Psoas muscle (tissue), 8 donors: ENCODE measurements around the gene PTK6. TPM values are rescaled to one million over a fixed set of nuclear protein-coding genes. Genes with fewer than 3 reads are reported as not detected.

Experiments used
- ATAC-seq, 4 donors: fragments of 200-7000 bp; cut with Tn5 transposase; one replicate each; pipeline ENCODE4 v1.9.1; 2020; ENCODE audit warnings: moderate library complexity in 3 of 4, mild to moderate bottlenecking in 2 of 4
- DNase-seq, 2 donors: peaks; one replicate each; pipeline ENCODE4 v3.0.0-alpha.2; 2020
- H3K27ac ChIP-seq: fragments of 200-600 bp; one replicate; pipeline ENCODE4 v1.8.0; 2022
- H3K27me3 ChIP-seq, 3 donors: fragments of 200-600 bp in 1 of 3; one replicate each; pipeline versions ENCODE4 v1.6.1 to v1.8.0; 2013 to 2022; ENCODE audit warnings: low read length in 2 of 3, mild to moderate bottlenecking in 2 of 3, moderate library complexity in 1 of 3; ENCODE audit not compliant: insufficient read depth in 3 of 3
- H3K36me3 ChIP-seq, 2 donors: fragments of 200-600 bp in 1 of 2; one replicate each; pipeline versions ENCODE4 v1.6.1 to v1.8.0; 2013 to 2022; ENCODE audit warnings: low read depth in 1 of 2, mild to moderate bottlenecking in 1 of 2, moderate library complexity in 1 of 2; ENCODE audit not compliant: insufficient read depth in 1 of 2
- H3K4me1 ChIP-seq: fragments of 200-600 bp; one replicate; pipeline ENCODE4 v1.8.0; 2022
- H3K4me3 ChIP-seq: fragments of 200-600 bp; one replicate; pipeline ENCODE4 v1.8.0; 2022; ENCODE audit warnings: mild to moderate bottlenecking
- H3K9me3 ChIP-seq: fragments of 200-600 bp; one replicate; pipeline ENCODE4 v1.8.0; 2022
- WGBS, 3 donors: extraction: QIAGEN DNeasy Blood & Tissue Kit; methylation state at CpG; one replicate each; pipeline versions ENCODE4 v1.1.6 to v1.1.7; 2013; 5-methylcytosine and 5-hydroxymethylcytosine counted together
- intact Hi-C, 2 donors: fragments of 100-400 bp; cut with DNase I; formaldehyde crosslinking; loops; one replicate each; pipeline versions ENCODE4 v1.11.0 to v1.14.2; 2022
- polyA plus RNA-seq, 3 donors: library from polyadenylated mRNA; stranded (reverse); fragments of 200-250 nt; gene quantifications; one replicate each; pipeline ENCODE4 v1.2.3, GENCODE V29; 2013
- total RNA-seq, 4 donors: library from RNA; stranded (reverse); fragmentation: NEBNext Ultra II Directional in 2 of 4; extraction: Animal tissue kit (Norgen Biotek cat#: 25700) in 2 of 4; gene quantifications; one replicate each; pipeline versions ENCODE4 v1.2.1 to v1.2.4, GENCODE V29; 2021 to 2023
- TF ChIP-seq, protein P1 (sequence below): fragments of 200-600 bp; IDR thresholded peaks from one replicate; pipeline ENCODE4 v1.8.0; 2022; ENCODE audit warnings: antibody characterized with exemption
- donor health status: healthy with polysubstance abuse.
- donor health status: DM: no; HTN: no; CAD: no; lungs with moderate emphysema.
- donor health status: Bipolar disorder and iron deficiency.
- donor health status: healthy.
- donor health status: DM: yes; HTN: yes; CAD: no.
- donor health status: DM: no; HTN: no; CAD: no.
- donor health status: DM: no; HTN: no; CAD: no.
- donor health status: DM: yes; HTN: yes; CAD: no.

Gene PTK6
- total and polyA plus RNA-seq, 7 donors = 0.04 to 0.06 (median 0.04) TPM; not detected in 4

DNA sequence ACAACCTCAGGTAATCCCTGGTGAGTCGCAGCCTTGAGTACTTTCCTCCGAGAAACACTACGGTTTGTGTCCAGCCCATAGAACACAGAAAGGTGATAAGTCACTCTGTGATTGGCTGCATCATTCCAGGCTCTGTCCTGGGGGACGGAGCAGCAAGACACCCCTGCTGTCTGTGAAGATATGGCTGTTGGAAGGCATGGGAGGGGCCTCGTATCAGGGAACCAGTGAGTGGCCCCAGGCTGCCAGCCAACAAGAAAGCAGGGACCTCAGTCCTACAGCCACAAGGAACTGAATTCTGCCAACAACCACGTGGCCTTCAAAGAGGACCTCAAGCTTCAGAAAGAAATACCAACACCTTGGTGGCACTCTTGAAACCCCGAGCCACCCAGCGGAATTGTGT, 31.9 kb downstream of the PTK6 start:
- H3K27ac ChIP-seq = no peak overlapping the region
- H3K36me3 ChIP-seq = no peaks in the 10 kb centered on the region
- DNase-seq = peak in 1 of 2 donors; percentile 24
- peaks cover 33% of the 10 kb centered on the region for H3K4me1 ChIP-seq
- TF ChIP-seq, protein P1, sequence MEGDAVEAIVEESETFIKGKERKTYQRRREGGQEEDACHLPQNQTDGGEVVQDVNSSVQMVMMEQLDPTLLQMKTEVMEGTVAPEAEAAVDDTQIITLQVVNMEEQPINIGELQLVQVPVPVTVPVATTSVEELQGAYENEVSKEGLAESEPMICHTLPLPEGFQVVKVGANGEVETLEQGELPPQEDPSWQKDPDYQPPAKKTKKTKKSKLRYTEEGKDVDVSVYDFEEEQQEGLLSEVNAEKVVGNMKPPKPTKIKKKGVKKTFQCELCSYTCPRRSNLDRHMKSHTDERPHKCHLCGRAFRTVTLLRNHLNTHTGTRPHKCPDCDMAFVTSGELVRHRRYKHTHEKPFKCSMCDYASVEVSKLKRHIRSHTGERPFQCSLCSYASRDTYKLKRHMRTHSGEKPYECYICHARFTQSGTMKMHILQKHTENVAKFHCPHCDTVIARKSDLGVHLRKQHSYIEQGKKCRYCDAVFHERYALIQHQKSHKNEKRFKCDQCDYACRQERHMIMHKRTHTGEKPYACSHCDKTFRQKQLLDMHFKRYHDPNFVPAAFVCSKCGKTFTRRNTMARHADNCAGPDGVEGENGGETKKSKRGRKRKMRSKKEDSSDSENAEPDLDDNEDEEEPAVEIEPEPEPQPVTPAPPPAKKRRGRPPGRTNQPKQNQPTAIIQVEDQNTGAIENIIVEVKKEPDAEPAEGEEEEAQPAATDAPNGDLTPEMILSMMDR = no peak
- WGBS, 3 donors = 85 to 87% (median 86%) methylated on average over 8 of the region's 8 CpGs
- intact Hi-C loops = no loop called here
- no peaks in the 10 kb centered on the region for H3K27me3 ChIP-seq
- ATAC-seq = no peak
- H3K9me3 ChIP-seq = peaks cover 12% of the 10 kb centered on the region
- H3K4me3 ChIP-seq = no peak overlapping the region

DNA sequence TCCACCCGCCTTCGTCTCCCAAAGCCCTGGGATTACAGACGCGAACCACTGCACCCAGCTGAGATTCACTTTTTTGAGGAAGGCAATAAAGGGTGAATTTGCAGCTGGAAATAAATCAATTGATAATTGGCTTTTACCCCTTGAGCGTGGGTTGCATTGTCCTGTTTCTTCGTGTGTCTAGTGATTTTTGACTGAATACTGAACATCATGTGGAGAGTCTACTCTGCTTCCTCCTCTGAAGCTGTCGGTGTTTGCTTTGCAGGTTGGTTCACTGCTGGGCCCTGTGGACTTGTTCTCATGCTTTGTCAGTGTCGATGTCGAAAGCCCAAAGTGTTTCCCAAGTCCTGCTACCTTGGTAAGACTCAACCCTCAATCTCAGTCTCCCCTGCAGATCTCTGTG, 32.5 kb downstream of the PTK6 start:
- DNase-seq (peak in 1 of 2 donors; percentile 6), ATAC-seq (no peak)
- Histone ChIP-seq H3K27me3 (no peaks in the 10 kb centered on the region), H3K4me3 (no peak overlapping the region), H3K27ac (no peak overlapping the region), H3K9me3 (peaks cover 12% of the 10 kb centered on the region), H3K4me1 (peaks cover 32% of the 10 kb centered on the region), H3K36me3 (no peaks in the 10 kb centered on the region)
- TF ChIP-seq, protein P1 = no peak
- 81 to 91% (median 88%) methylated on average over 9 of the region's 9 CpGs for WGBS, 3 donors
- intact Hi-C loops = no loop called here

DNA sequence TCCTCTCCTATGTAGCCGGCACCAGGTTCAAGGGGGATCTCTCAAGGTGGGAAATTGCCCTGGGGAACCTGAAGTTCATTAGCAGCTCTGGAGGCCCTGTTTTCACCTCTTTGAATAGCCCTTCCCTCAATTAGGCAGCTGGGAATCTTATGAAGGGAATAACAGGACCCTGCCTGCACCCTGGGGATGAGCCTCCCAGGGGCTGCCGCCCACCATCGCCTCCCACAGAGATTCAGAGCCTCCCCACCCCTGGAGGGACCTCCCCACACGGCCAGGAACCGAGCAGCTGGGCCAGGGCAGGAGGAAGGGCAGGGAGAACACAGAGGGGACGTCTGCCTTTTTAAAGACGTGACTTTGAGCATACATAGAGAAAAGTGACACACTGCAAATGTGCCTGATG, 33.7 kb downstream of the PTK6 start:
- intact Hi-C loops = no loop called here
- peak in 1 of 2 donors; percentile 34 for DNase-seq
- TF ChIP-seq, protein P1 = no peak

DNA sequence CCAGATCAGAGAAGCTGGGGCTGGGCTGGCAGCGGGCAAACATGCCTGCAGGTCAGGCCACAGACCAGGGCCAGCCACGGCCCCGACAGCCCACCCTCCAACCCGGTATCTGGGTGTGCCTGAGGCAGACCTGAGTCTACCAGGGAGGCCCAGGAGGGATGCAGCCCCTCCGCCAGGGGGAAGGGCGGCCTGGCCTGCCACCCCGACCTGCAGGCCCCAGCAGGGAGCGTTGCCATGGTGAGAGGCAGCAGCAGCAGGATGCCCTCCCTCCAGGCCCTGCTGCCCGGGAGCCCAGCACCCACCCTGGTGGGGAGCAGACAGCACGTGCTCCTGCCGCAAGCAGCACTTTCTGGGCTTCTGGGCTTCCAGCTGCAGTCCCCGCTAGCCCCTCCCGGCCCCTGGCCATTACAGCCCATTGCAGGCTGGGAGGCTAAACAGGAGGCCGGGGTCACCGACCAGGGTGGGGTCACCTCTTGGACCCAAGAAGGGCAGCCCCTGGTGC, 34.5 kb downstream of the PTK6 start:
- Histone ChIP-seq H3K9me3 (peaks cover 12% of the 10 kb centered on the region), H3K27ac (peak overlapping the region; percentile 94), H3K4me1 (peaks cover 30% of the 10 kb centered on the region), H3K4me3 (no peak overlapping the region), H3K36me3 (no peaks in the 10 kb centered on the region), H3K27me3 (no peaks in the 10 kb centered on the region)
- no peak for ATAC-seq
- DNase-seq = peak in 1 of 2 donors; percentile 56
- TF ChIP-seq, protein P1 = no peak
- WGBS, 3 donors = 52 to 71% (median 69%) methylated on average over 12 to 15 of the region's 15 CpGs
- intact Hi-C loops = no loop called here

More for the DNA sequence above, 33.7 kb downstream of the PTK6 start:
- Histone ChIP-seq H3K9me3 (peaks cover 12% of the 10 kb centered on the region), H3K4me1 (peaks cover 30% of the 10 kb centered on the region), H3K27me3 (no peaks in the 10 kb centered on the region), H3K36me3 (no peaks in the 10 kb centered on the region), H3K27ac (peak overlapping the region; percentile 41), H3K4me3 (no peak overlapping the region)
- ATAC-seq = no peak
- WGBS, 3 donors = 49 to 62% (median 57%) methylated on average over 7 of the region's 7 CpGs
